ENCODE measurements around the gene TOMM20. TPM values are rescaled to one million over a fixed set of nuclear protein-coding genes. Genes with fewer than 3 reads are reported as not detected.

TOMM20 gene
- total and polyA plus RNA-seq, 9 of the 15 experiments (the other 6 are each of a cell fraction or from before 2014, with no cell fraction given) = 70.6 to 334 (median 159) TPM

GRCh38 chr1:235100194-235100772 is 28.4 kb downstream of the TOMM20 start:
- Histone ChIP-seq H3K36me3 (ENCODE audit: control insufficient read depth, insufficient read depth, low read length) (no peaks in the 10 kb centered on the region), H4K20me1 (replicated peaks; ENCODE audit: control insufficient read depth, insufficient read depth, low read length) (no peaks in the 10 kb centered on the region; the same call in 1 of the 2 replicates), H3K9ac (ENCODE audit: insufficient read depth in 1 of 2, low read depth in 2 of 2, low read length in 2 of 2) (no peak overlapping the region), H3K79me2 (ENCODE audit: control insufficient read depth, insufficient read depth, low read length) (no peaks in the 10 kb centered on the region), H3K9me1 (ENCODE audit: control insufficient read depth, insufficient read depth, low read length) (no peaks in the 10 kb centered on the region), H2AFZ (ENCODE audit: low read depth, low read length) (no peak overlapping the region), H3K4me1 (replicated peaks in 1 of 2; ENCODE audit: control insufficient read depth in 2 of 2, insufficient read depth in 2 of 2, low read length in 2 of 2) (peaks cover 8 to 12% of the 10 kb centered on the region in 2 experiments; a peak in 4 of 5 replicates), H3K4me3 (no peak overlapping the region), H3K9me3 (replicated peaks; ENCODE audit: control insufficient read depth, insufficient read depth, low read depth, low read length) (no peaks in the 10 kb centered on the region), H3K27ac (ENCODE audit: extremely low read depth, low read depth, low read length) (no peak overlapping the region), H3K27me3 (ENCODE audit: control insufficient read depth in 2 of 2, insufficient read depth in 2 of 2, low read length in 2 of 2) (no peaks in the 10 kb centered on the region), H3K4me2 (ENCODE audit: insufficient read depth, low read length) (no peak overlapping the region)
- 58% methylated on average over 13 of the region's 13 CpGs for WGBS (ENCODE audit: insufficient coverage, low coverage, missing lambda C conversion rate)
- ChIA-PET CTCF (ENCODE audit: low intra/inter-chr PET ratio) (no interaction called here), POLR2A (interaction anchor here (0.8 to 1.1 kb wide), 2 partner anchors 22 to 605 kb away, joined by 3 read pairs; no protein-coding TSS in a partner anchor)
- DNase-seq (ENCODE audit: extremely low read depth in 1 of 4, low spot score in 3 of 4) = no peak
- no TSS peak for BruUV-seq (replicated peaks)
- in situ Hi-C loops (cut with MboI) = no loop called here
- intact Hi-C loops (cut with micrococcal nuclease) = no loop called here
- no peak for ATAC-seq
- FAIRE-seq = no peak
- TF ChIP-seq RBM22 (IDR thresholded peaks at IDR 0.05; ENCODE audit: low read depth, low read length, poor library complexity, severe bottlenecking) (no peak), TCF7 (IDR thresholded peaks at IDR 0.05; ENCODE audit: borderline replicate concordance) (no peak), FOXO4 (CRISPR knock-in tag; IDR thresholded peaks at IDR 0.05) (no peak), GABPB1 (CRISPR knock-in tag; IDR thresholded peaks at IDR 0.05) (no peak), ZNF512 (tag; IDR thresholded peaks at IDR 0.05) (no peak), CHD2 (IDR thresholded peaks at IDR 0.05; ENCODE audit: low read depth, low read length) (no peak), SIX5 (IDR thresholded peaks at IDR 0.05; ENCODE audit: borderline replicate concordance in 1 of 2, insufficient read depth in 1 of 2, low read depth in 1 of 2, low read length in 2 of 2) (no peak), MECOM (CRISPR knock-in tag; IDR thresholded peaks at IDR 0.05) (no peak), CREB1 (IDR thresholded peaks at IDR 0.05) (no peak), CREB1 (CRISPR knock-in tag; IDR thresholded peaks at IDR 0.05) (no peak), ZBTB33 (CRISPR knock-in tag; IDR thresholded peaks at IDR 0.05) (peak; percentile 61; the same call in 1 of the 2 replicates), ATF6 (CRISPR knock-in tag; IDR thresholded peaks at IDR 0.05) (no peak), NFE2 (IDR thresholded peaks at IDR 0.05; ENCODE audit: low read depth) (peak; percentile 55; the same call in 1 of the 2 replicates), CGGBP1 (CRISPR knock-in tag; IDR thresholded peaks at IDR 0.05) (no peak), BRCA1 (IDR thresholded peaks at IDR 0.05) (no peak), BRCA1 (CRISPR knock-in tag; IDR thresholded peaks at IDR 0.05) (no peak)
